NCI-H1048 (cell line): ENCODE data around the gene NLRX1.
A peak's percentile ranks its signal among the peaks of the same experiment; 100 is the strongest.
"Not testable (repeated sequence)": the region's sequence is repeated elsewhere in the genome, so short reads cannot be mapped to it uniquely, and the experiment has no call there.

Source experiments
- DNase-seq: peaks from one replicate; lab custom pipeline; 2025; lab: John Stamatoyannopoulos, UW

Gene NLRX1

GRCh38 chr11:119168471-119169281 lies at the start of gene NLRX1:
Gene NLRX1 (plus strand): TSS chr11:119168725. CDS start chr11:119171404, 2,679 bp downstream.
- DNase-seq, result no peak

- DNase-seq, result no peak
Measured at GRCh38 chr11:119118946-119119345, 49.6 kb upstream of the NLRX1 start.

GRCh38 chr11:119120639-119121007 lies 47.9 kb upstream of the NLRX1 start:
- no peak for DNase-seq

GRCh38 chr11:119121008-119121810 lies 47.3 kb upstream of the NLRX1 start, which contains the start of gene HINFP:
Gene HINFP (plus strand): TSS chr11:119121580. CDS start chr11:119126945, 5,365 bp downstream.
- peak; percentile 96 for DNase-seq

GRCh38 chr11:119121811-119122124 lies 46.8 kb upstream of the NLRX1 start:
- no peak for DNase-seq

- DNase-seq, result no peak
Measured at GRCh38 chr11:119125821-119126220, 42.7 kb upstream of the NLRX1 start.

- no peak for DNase-seq
Measured at GRCh38 chr11:119126675-119127268, 41.8 kb upstream of the NLRX1 start.

GRCh38 chr11:119130662-119131061 lies 37.9 kb upstream of the NLRX1 start:
- DNase-seq, result no peak

- no peak for DNase-seq
Measured at GRCh38 chr11:119134389-119134978, 34.0 kb upstream of the NLRX1 start.

- not testable (repeated sequence) for DNase-seq
Measured at GRCh38 chr11:119139276-119139675, 29.2 kb upstream of the NLRX1 start.

GRCh38 chr11:119144825-119145486 lies 23.6 kb upstream of the NLRX1 start:
- DNase-seq, result no peak

GRCh38 chr11:119145551-119145950 lies 23.0 kb upstream of the NLRX1 start:
- no peak for DNase-seq

GRCh38 chr11:119147604-119148333 lies 20.8 kb upstream of the NLRX1 start:
- no peak for DNase-seq

GRCh38 chr11:119148720-119149017 lies 19.9 kb upstream of the NLRX1 start:
- no peak for DNase-seq

- DNase-seq, result no peak
Measured at GRCh38 chr11:119149018-119149785, 19.3 kb upstream of the NLRX1 start, which contains the start of gene ABCG4. Gene ABCG4 (plus strand): TSS chr11:119149052. CDS start chr11:119149966, 914 bp downstream.

GRCh38 chr11:119149786-119150275 lies 18.7 kb upstream of the NLRX1 start:
- DNase-seq, result no peak

GRCh38 chr11:119152043-119152442 lies 16.5 kb upstream of the NLRX1 start:
- no peak for DNase-seq

- DNase-seq, result no peak
Measured at GRCh38 chr11:119152604-119153003, 15.9 kb upstream of the NLRX1 start.

GRCh38 chr11:119153049-119153818 lies 15.3 kb upstream of the NLRX1 start:
- DNase-seq, result no peak

- no peak for DNase-seq
Measured at GRCh38 chr11:119154178-119154577, 14.3 kb upstream of the NLRX1 start.
